ENCODE measurements around the gene RASSF10.

DNA sequence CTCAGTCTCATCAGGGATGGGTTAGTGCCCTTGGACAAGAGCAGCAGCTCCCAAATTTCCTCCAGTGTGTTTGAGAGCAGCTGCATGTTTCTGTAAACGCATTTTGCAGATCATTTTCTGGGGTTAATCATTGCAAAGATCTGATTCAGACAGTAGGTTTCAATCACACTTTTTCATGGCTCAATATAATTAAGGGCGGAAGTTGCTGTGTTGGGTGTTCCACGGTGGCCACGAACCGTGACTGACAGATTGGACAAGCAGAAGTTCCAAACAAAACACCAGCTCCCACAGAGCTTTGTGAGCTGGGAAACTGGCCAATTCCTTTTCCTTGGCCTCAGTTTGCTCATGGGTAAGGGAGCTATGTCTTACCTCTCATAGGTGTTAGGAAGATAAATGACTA, 8.4 kb upstream of the RASSF10 start:
- TF ChIP-seq EZH2phosphoT487 (IDR thresholded peaks at IDR 0.05; ENCODE audit: insufficient read depth, low read depth) (no peak), EZH2 (IDR thresholded peaks at IDR 0.05; ENCODE audit: insufficient read depth, poor library complexity, severe bottlenecking) (no peak)

Data from GM23248 (cell line).